GM12878 (cell line): ENCODE measurements around the gene ELP4. TPM values are rescaled to one million over a fixed set of nuclear protein-coding genes. Genes with fewer than 3 reads are reported as not detected.

ENCODE experiments used
- ATAC-seq: fragments of 200-7000 bp; cut with Tn5 transposase; 3 replicates; pipeline ENCODE4 v1.9.1; 2020; ENCODE audit warnings: mild to moderate bottlenecking, moderate library complexity
- BruUV-seq: library from RNA; stranded (reverse); fragments of 400-500 nt; replicated peaks from 2 replicates; lab custom pipeline; 2021; lab: Mats Ljungman, UMichigan
- CTCF ChIA-PET: fragments of 300-600 bp; sonication (Branson Sonifier 250); formaldehyde crosslinking; extraction: SDS; loops from one replicate; lab custom pipeline; 2021; ENCODE audit warnings: inconsistent platforms; lab: Yijun Ruan, JAX
- POLR2A ChIA-PET: fragments of 350-600 bp; formaldehyde crosslinking; extraction: SDS; loops from one replicate; lab custom pipeline; 2021; ENCODE audit warnings: inconsistent platforms; lab: Charles Lee
- RAD21 ChIA-PET: fragments of 300-600 bp; sonication (Branson Sonifier 250); formaldehyde crosslinking; loops from one replicate; lab custom pipeline; 2023; ENCODE audit warnings: antibody characterized with exemption; ENCODE audit not compliant: unreplicated experiment; lab: Charles Lee
- SMC1A ChIA-PET: fragments of 300-600 bp; sonication (Branson Sonifier 250); formaldehyde crosslinking; loops from one replicate; lab custom pipeline; 2023; ENCODE audit not compliant: unreplicated experiment, uncharacterized antibody; lab: Charles Lee
- DNase-seq: peaks from one replicate; pipeline ENCODE4 v3.0.0-alpha.2; 2011; ENCODE audit warnings: low read depth, low spot score
- FAIRE-seq: peaks from 3 replicates; lab custom pipeline; 2011; peaks lifted over from hg19 to GRCh38; lab: Jason Lieb, UNC
- H2AFZ ChIP-seq: 2 replicates; pipeline ENCODE4 v1.6.0; 2011; ENCODE audit warnings: low read depth, low read length, control low read depth; ENCODE audit not compliant: control insufficient read depth
- H3K27ac ChIP-seq: 2 replicates; pipeline ENCODE4 v1.5.1; 2011; ENCODE audit warnings: control low read depth; ENCODE audit not compliant: control insufficient read depth, insufficient read depth
- H3K27me3 ChIP-seq, 2 experiments: replicated peaks in 1 of 2; 2 replicates each; pipeline versions ENCODE4 v1.6.0 to v1.6.1; 2011; ENCODE audit warnings: low read length in 1 of 2; ENCODE audit not compliant: control insufficient read depth in 2 of 2, insufficient read depth in 2 of 2
- H3K36me3 ChIP-seq, 2 experiments: 2 replicates each; pipeline ENCODE4 v1.5.1; 2011; ENCODE audit warnings: low read length in 1 of 2; ENCODE audit not compliant: control insufficient read depth in 2 of 2, insufficient read depth in 2 of 2
- H3K4me1 ChIP-seq: 2 replicates; pipeline ENCODE4 v1.6.1; 2011; ENCODE audit warnings: mild to moderate bottlenecking, low read length, moderate library complexity, mixed read lengths; ENCODE audit not compliant: control insufficient read depth, insufficient read depth
- H3K4me2 ChIP-seq: 2 replicates; pipeline ENCODE4 v1.6.0; 2011; ENCODE audit warnings: control low read depth; ENCODE audit not compliant: control insufficient read depth, insufficient read depth
- H3K4me3 ChIP-seq: fragments of 200-600 bp; sonication (generic); 2 replicates; pipeline ENCODE4 v1.5.1; 2016
- H3K79me2 ChIP-seq: 2 replicates; pipeline ENCODE4 v1.6.0; 2011; ENCODE audit warnings: low read length; ENCODE audit not compliant: control insufficient read depth, insufficient read depth
- H3K9ac ChIP-seq: 2 replicates; pipeline ENCODE4 v1.8.0; 2011; ENCODE audit warnings: low read length, control low read depth, mixed read lengths; ENCODE audit not compliant: control insufficient read depth, insufficient read depth
- H3K9me3 ChIP-seq: replicated peaks from 3 replicates; pipeline ENCODE4 v1.5.1; 2011; ENCODE audit warnings: mild to moderate bottlenecking, low read length; ENCODE audit not compliant: control insufficient read depth, insufficient read depth
- H4K20me1 ChIP-seq: 2 replicates; pipeline ENCODE4 v1.6.0; 2011; ENCODE audit not compliant: control insufficient read depth, insufficient read depth
- ATF7 ChIP-seq: fragments of 450-650 bp; IDR thresholded peaks from 2 replicates; pipeline ENCODE4 v1.6.1; 2016; ENCODE audit warnings: low read depth, mild to moderate bottlenecking
- BCL11A ChIP-seq: IDR thresholded peaks from 2 replicates; pipeline ENCODE4 v1.6.1; 2011; ENCODE audit warnings: low read depth, low read length
- MTA2 ChIP-seq: fragments of 450-650 bp; IDR thresholded peaks from 2 replicates; pipeline ENCODE4 v1.6.1; 2016; ENCODE audit warnings: low read depth, mild to moderate bottlenecking, moderate library complexity
- NBN ChIP-seq: fragments of 450-650 bp; IDR thresholded peaks from 2 replicates; pipeline ENCODE4 v1.6.1; 2016
- NFIC ChIP-seq: IDR thresholded peaks from 2 replicates; pipeline ENCODE4 v1.6.1; 2012; ENCODE audit warnings: low read depth, mild to moderate bottlenecking, inconsistent platforms, low read length, moderate library complexity
- RUNX3 ChIP-seq: IDR thresholded peaks from 2 replicates; pipeline ENCODE4 v1.6.1; 2012; ENCODE audit warnings: low read length, inconsistent platforms
- ZBTB33 ChIP-seq: fragments of 450-650 bp; IDR thresholded peaks from 2 replicates; pipeline ENCODE4 v1.6.1; 2017; ENCODE audit warnings: mild to moderate bottlenecking
- WGBS: methylation state at CpG from one replicate; pipeline ENCODE4 v1.1.6; 2016; ENCODE audit warnings: low lambda C conversion rate; ENCODE audit not compliant: insufficient replicate concordance, insufficient coverage; ENCODE audit errors: missing lambda C conversion rate; 5-methylcytosine and 5-hydroxymethylcytosine counted together
- in situ Hi-C: fragments of 300-500 bp; cut with MboI; formaldehyde crosslinking; loops from 9 replicates; pipeline ENCODE4 v1.14.3; 2018; ENCODE audit warnings: mixed read lengths
- intact Hi-C: fragments of 100-400 bp; cut with micrococcal nuclease; formaldehyde crosslinking; loops from one replicate; pipeline ENCODE4 v1.14.2; 2022; ENCODE audit not compliant: unreplicated experiment
- polyA plus RNA-seq, 11 experiments: library from polyadenylated mRNA; depleted of rRNA in 4 of 11; unstranded in 6 of 11; stranded (reverse) in 5 of 11; fragments of >200 nt; fragmentation: Nextera tagmentation in 4 of 11; fragmentation: Illumina TruSeq in 1 of 11; extraction: Ambion mirVana in 4 of 11; extraction: Trizol in 1 of 11; gene quantifications; 1 replicate in 1 of 11; 2 replicates in 10 of 11; pipeline versions ENCODE4 v1.2.1 to v1.2.3, GENCODE V29; 2011 to 2016; ENCODE audit warnings: inconsistent platforms in 2 of 11, missing spikeins in 2 of 11, low read depth in 1 of 11
- total RNA-seq, 4 experiments: library from RNA; depleted of rRNA in 3 of 4; stranded (reverse); fragments of >200 nt in 3 of 4; fragmentation: Illumina TruSeq in 1 of 4; extraction: Trizol in 1 of 4; gene quantifications; 2 replicates each; pipeline versions ENCODE4 v1.2.1 to v1.2.3, GENCODE V29; 2013 to 2021

Gene ELP4
- total and polyA plus RNA-seq, 10 of the 15 experiments (the other 5 are each of a cell fraction or from before 2014, with no cell fraction given): 17.7 to 36.1 (median 27.0) TPM

GRCh38 chr11:31651822-31652221 lies 142.3 kb downstream of the ELP4 start:
- peak; percentile 38 for TF ChIP-seq ATF7
- TF ChIP-seq ZBTB33: no peak
- peak; percentile 11; the same call in 1 of the 2 replicates for TF ChIP-seq MTA2
- peak; percentile 53 for TF ChIP-seq RUNX3
- TF ChIP-seq BCL11A: 0 out of 2 replicates have a peak, but pooled peaks have one; percentile 15
- TF ChIP-seq NFIC: 0 out of 2 replicates have a peak, but pooled peaks have one; percentile 13
- no peak for TF ChIP-seq NBN
- TF ChIP-seq, all 136 proteins: peak for 5
- peak; percentile 88 for ATAC-seq
- no peaks in the 10 kb centered on the region for H3K27me3 ChIP-seq
- no peak overlapping the region for H3K27ac ChIP-seq
- SMC1A ChIA-PET: interaction anchor here (3.1 kb wide), 1 partner anchor 11 kb away, joined by 31 read pairs; no protein-coding TSS in a partner anchor
- H3K4me3 ChIP-seq: no peak overlapping the region
- intact Hi-C loops (no loop called here), in situ Hi-C loops (no loop called here)
- peaks cover 14% of the 10 kb centered on the region for H3K4me1 ChIP-seq
- H3K36me3 ChIP-seq: no peaks in the 10 kb centered on the region
- H2AFZ ChIP-seq: no peak overlapping the region
- no TSS peak for BruUV-seq
- H3K9me3 ChIP-seq: no peaks in the 10 kb centered on the region
- H3K9ac ChIP-seq: no peak overlapping the region
- no peaks in the 10 kb centered on the region for H4K20me1 ChIP-seq
- H3K4me2 ChIP-seq: peak overlapping the region; percentile 60
- no peak for DNase-seq
- H3K79me2 ChIP-seq: no peaks in the 10 kb centered on the region
- peak; percentile 77 for FAIRE-seq
- RAD21 ChIA-PET: interaction anchor here (1.1 to 1.9 kb wide), 4 partner anchors 9 to 168 kb away, joined by 3 to 6 read pairs (median 4); no protein-coding TSS in a partner anchor
- POLR2A ChIA-PET: no interaction called here
- CTCF ChIA-PET: interaction anchor here (2.1 to 3.9 kb wide), 3 partner anchors 11 to 524 kb away, joined by 7 to 44 read pairs (median 7); no protein-coding TSS in a partner anchor
- WGBS: 88% methylated on average over 2 of the region's 2 CpGs
